Dermis blood vessel endothelial cell (primary cell): ENCODE results near the gene HYDIN. TPM values are rescaled to one million over a fixed set of nuclear protein-coding genes. Genes with fewer than 3 reads are reported as not detected.

Experiments
- DNase-seq: peaks from one replicate; pipeline ENCODE4 v3.0.0; 2010
- total RNA-seq: library from RNA; depleted of rRNA; stranded (reverse); fragments of >200 nt; gene quantifications from 2 replicates; pipeline ENCODE4 v1.2.3, GENCODE V29; 2014

Gene HYDIN
- 0.17 TPM in 1 of 2 replicates, not detected in the other for total RNA-seq

- peak; percentile 58 for DNase-seq
Observed at GRCh38 chr16:71230122-71230845, at the start of gene HYDIN. TSS of gene HYDIN (minus strand) at chr16:71230722. CDS start at chr16:71186895, 43,827 bp downstream.

GRCh38 chr16:71276589-71277334 is 46.2 kb upstream of the HYDIN start:
- no peak for DNase-seq

- no peak for DNase-seq
Observed at GRCh38 chr16:71273384-71273783, 42.9 kb upstream of the HYDIN start.

GRCh38 chr16:71264299-71264698 is 33.8 kb upstream of the HYDIN start:
- DNase-seq, result no peak

GRCh38 chr16:71263582-71263981 is 33.1 kb upstream of the HYDIN start:
- no peak for DNase-seq

- DNase-seq, result peak; percentile 37
Observed at GRCh38 chr16:71262391-71262790, 31.9 kb upstream of the HYDIN start.

- DNase-seq, result no peak
Observed at GRCh38 chr16:71260995-71261394, 30.5 kb upstream of the HYDIN start.

- DNase-seq, result no peak
Observed at GRCh38 chr16:71259086-71259485, 28.6 kb upstream of the HYDIN start.

GRCh38 chr16:71258372-71258771 is 27.9 kb upstream of the HYDIN start:
- DNase-seq, result no peak

GRCh38 chr16:71257768-71258167 is 27.2 kb upstream of the HYDIN start:
- no peak for DNase-seq

GRCh38 chr16:71255721-71256120 is 25.2 kb upstream of the HYDIN start:
- no peak for DNase-seq

- DNase-seq, result no peak
Observed at GRCh38 chr16:71254832-71255525, 24.5 kb upstream of the HYDIN start.

- DNase-seq, result no peak
Observed at GRCh38 chr16:71250461-71251235, 20.1 kb upstream of the HYDIN start.

- no peak for DNase-seq
Observed at GRCh38 chr16:71249399-71249798, 18.9 kb upstream of the HYDIN start.

GRCh38 chr16:71247478-71247877 is 17.0 kb upstream of the HYDIN start:
- DNase-seq, result no peak

- DNase-seq, result no peak
Observed at GRCh38 chr16:71246309-71246708, 15.8 kb upstream of the HYDIN start.

GRCh38 chr16:71244521-71244920 is 14.0 kb upstream of the HYDIN start:
- no peak for DNase-seq

- no peak for DNase-seq
Observed at GRCh38 chr16:71242601-71243000, 12.1 kb upstream of the HYDIN start.

GRCh38 chr16:71242036-71242435 is 11.5 kb upstream of the HYDIN start:
- DNase-seq, result no peak

- no peak for DNase-seq
Observed at GRCh38 chr16:71229344-71229743, 1.2 kb downstream of the HYDIN start.

GRCh38 chr16:71226229-71227141 is 4.0 kb downstream of the HYDIN start:
- no peak for DNase-seq

- no peak for DNase-seq
Observed at GRCh38 chr16:71225145-71225544, 5.4 kb downstream of the HYDIN start.
